HepG2 (cell line): Measurements from ENCODE around the gene OSBPL9. TPM values are rescaled to one million over a fixed set of nuclear protein-coding genes. Genes with fewer than 3 reads are reported as not detected.

Experiments
- ADNP ChIP-seq: sonication (generic); formaldehyde crosslinking; IDR thresholded peaks from 2 replicates; pipeline ENCODE4 v1.4.0; 2020; ENCODE audit warnings: missing genetic modification reagents
- ATM ChIP-seq: fragments of 450-650 bp; IDR thresholded peaks from 2 replicates; pipeline ENCODE4 v1.7.1; 2017; ENCODE audit warnings: mild to moderate bottlenecking, borderline replicate concordance
- FOXO4 ChIP-seq: sonication (generic); formaldehyde crosslinking; conservative IDR thresholded peaks from 2 replicates; pipeline ENCODE4 v1.8.1; 2023; ENCODE audit warnings: missing genetic modification reagents
- GABPB1 ChIP-seq: IDR thresholded peaks from 2 replicates; pipeline ENCODE4 v1.6.1; 2016; ENCODE audit warnings: mild to moderate bottlenecking, missing genetic modification reagents, moderate library complexity, missing compliant biosample characterization
- GATAD2A ChIP-seq: IDR thresholded peaks from 2 replicates; pipeline ENCODE4 v1.6.1; 2016
- HNF1A ChIP-seq, 2 experiments: sonication (generic) in 1 of 2; formaldehyde crosslinking in 1 of 2; IDR thresholded peaks; 2 replicates each; pipeline versions ENCODE4 v1.4.0 to v1.6.1; 2016 to 2020; ENCODE audit warnings: borderline replicate concordance in 1 of 2, low read depth in 1 of 2, mild to moderate bottlenecking in 1 of 2, missing genetic modification reagents in 1 of 2
- MED1 ChIP-seq: sonication (generic); formaldehyde crosslinking; IDR thresholded peaks from 2 replicates; pipeline ENCODE4 v1.4.0; 2020; ENCODE audit warnings: missing genetic modification reagents
- TAF1 ChIP-seq: sonication (generic); formaldehyde crosslinking; IDR thresholded peaks from 2 replicates; pipeline ENCODE4 v1.4.0; 2020; ENCODE audit warnings: missing genetic modification reagents
- TEAD3 ChIP-seq: optimal IDR thresholded peaks from 2 replicates; pipeline ENCODE3; 2016; ENCODE audit warnings: borderline replicate concordance
- THAP9 ChIP-seq: sonication (generic); formaldehyde crosslinking; IDR thresholded peaks from 2 replicates; pipeline ENCODE4; 2020; ENCODE audit warnings: missing genetic modification reagents, mild to moderate bottlenecking, borderline replicate concordance
- THRA ChIP-seq: sonication (generic); formaldehyde crosslinking; IDR thresholded peaks from 2 replicates; pipeline ENCODE4 v1.4.0; 2020; ENCODE audit warnings: missing genetic modification reagents, borderline replicate concordance
- TRIM22 ChIP-seq: fragments of 450-650 bp; IDR thresholded peaks from 2 replicates; pipeline ENCODE4 v1.6.1; 2017
- ZNF362 ChIP-seq: sonication (generic); formaldehyde crosslinking; IDR thresholded peaks from 2 replicates; pipeline ENCODE4 v1.4.0; 2020; ENCODE audit warnings: missing genetic modification reagents, mild to moderate bottlenecking, borderline replicate concordance
- ZNF598 ChIP-seq: sonication (generic); formaldehyde crosslinking; IDR thresholded peaks from 2 replicates; pipeline ENCODE4 v1.5.1; 2020; ENCODE audit warnings: mild to moderate bottlenecking, missing genetic modification reagents, borderline replicate concordance
- ZSCAN5A ChIP-seq: sonication (generic); formaldehyde crosslinking; IDR thresholded peaks from 2 replicates; pipeline ENCODE4 v1.8.0; 2022; ENCODE audit warnings: mild to moderate bottlenecking, missing genetic modification reagents, borderline replicate concordance
- polyA plus RNA-seq, 8 experiments: library from polyadenylated mRNA; depleted of rRNA in 3 of 8; stranded (reverse) in 7 of 8; unstranded in 1 of 8; fragments of >200 nt; fragmentation: Illumina TruSeq in 4 of 8; extraction: Trizol in 4 of 8; gene quantifications; 2 replicates each; pipeline versions ENCODE4 v1.2.1 to v1.2.3, GENCODE V29; 2011 to 2016; ENCODE audit warnings: low read depth in 4 of 8, missing spikeins in 1 of 8, mixed read lengths in 1 of 8; ENCODE audit not compliant: insufficient read depth in 1 of 8
- total RNA-seq, 5 experiments: library from RNA; depleted of rRNA; stranded (reverse); fragments of >200 nt; fragmentation: Illumina TruSeq; extraction: Trizol; gene quantifications; 2 replicates each; pipeline ENCODE4 v1.2.3, GENCODE V29; 2016; ENCODE audit warnings: low read depth in 1 of 5

Gene OSBPL9
- total and polyA plus RNA-seq, 2 of the 13 experiments (the other 11 are each of a cell fraction or from before 2014, with no cell fraction given): 83.6 to 142 TPM

- TF ChIP-seq HNF1A (IDR thresholded peaks at IDR 0.05; ENCODE audit: low read depth) (no peak), HNF1A (CRISPR knock-in tag; IDR thresholded peaks at IDR 0.05; ENCODE audit: borderline replicate concordance) (no peak; the same call in 1 of the 2 replicates), GABPB1 (no peak), THRA (peak; percentile 11; the same call in 1 of the 2 replicates), ATM (no peak), ZNF598 (no peak), ADNP (CRISPR knock-in tag) (0 out of 2 replicates have a peak, but pooled peaks have one; percentile 30), ZNF362 (CRISPR knock-in tag) (peak; percentile 91), GATAD2A (CRISPR knock-in tag) (peak; percentile 74), MED1 (CRISPR knock-in tag) (0 out of 2 replicates have a peak, but pooled peaks have one; percentile 22), ZSCAN5A (CRISPR knock-in tag) (0 out of 2 replicates have a peak, but pooled peaks have one; percentile 28), FOXO4 (CRISPR knock-in tag) (no peak), TRIM22 (no peak), TEAD3 (CRISPR knock-in tag) (peak; percentile 96), TAF1 (CRISPR knock-in tag) (no peak), THAP9 (CRISPR knock-in tag) (no peak)
Measured at GRCh38 chr1:51684776-51685175, 67.9 kb downstream of the OSBPL9 start (continued).
